Liver (tissue), 9 donors: ENCODE data around the gene METTL25. TPM values are rescaled to one million over a fixed set of nuclear protein-coding genes. Genes with fewer than 3 reads are reported as not detected.

Experiments used
- DNase-seq: peaks from one replicate; pipeline ENCODE4 v3.0.0-alpha.2; 2017; ENCODE audit warnings: low spot score
- H3K27ac ChIP-seq, 2 donors: one replicate each; pipeline ENCODE4 v1.7.0; 2013; ENCODE audit warnings: inconsistent platforms in 2 of 2, low read length in 2 of 2, control low read depth in 1 of 2, low read depth in 1 of 2, mild to moderate bottlenecking in 1 of 2
- H3K27me3 ChIP-seq, 4 donors: one replicate each; pipeline versions ENCODE4 v1.6.1 to v1.7.0; 2013; ENCODE audit warnings: low read length in 3 of 4, inconsistent platforms in 1 of 4, mild to moderate bottlenecking in 1 of 4, moderate library complexity in 1 of 4; ENCODE audit not compliant: control insufficient read depth in 4 of 4, insufficient read depth in 4 of 4
- H3K36me3 ChIP-seq, 4 donors: one replicate each; pipeline versions ENCODE4 v1.6.1 to v1.7.0; 2013; ENCODE audit warnings: low read length in 3 of 4, mild to moderate bottlenecking in 3 of 4, low read depth in 1 of 4, moderate library complexity in 1 of 4; ENCODE audit not compliant: control insufficient read depth in 4 of 4, insufficient read depth in 3 of 4
- H3K4me1 ChIP-seq, 4 donors: one replicate each; pipeline versions ENCODE4 v1.6.1 to v1.7.0; 2013; ENCODE audit warnings: low read length in 3 of 4, mild to moderate bottlenecking in 3 of 4, moderate library complexity in 1 of 4; ENCODE audit not compliant: control insufficient read depth in 4 of 4, insufficient read depth in 4 of 4
- H3K4me3 ChIP-seq, 3 donors: one replicate each; pipeline versions ENCODE4 v1.6.1 to v1.7.0; 2013; ENCODE audit warnings: low read length in 3 of 3, control low read depth in 1 of 3, low read depth in 1 of 3, mild to moderate bottlenecking in 1 of 3
- H3K9ac ChIP-seq, 2 donors: one replicate each; pipeline ENCODE4 v1.7.0; 2013; ENCODE audit warnings: low read length in 2 of 2, mild to moderate bottlenecking in 2 of 2, moderate library complexity in 2 of 2, control low read depth in 1 of 2, low read depth in 1 of 2
- H3K9me3 ChIP-seq, 4 donors: one replicate each; pipeline versions ENCODE4 v1.6.1 to v1.7.0; 2013; ENCODE audit warnings: low read length in 3 of 4; ENCODE audit not compliant: control insufficient read depth in 4 of 4
- EGR1 ChIP-seq, 2 donors: IDR thresholded peaks; 2 replicates each; pipeline ENCODE4 v1.6.1; 2016 to 2018; ENCODE audit warnings: antibody characterized with exemption in 2 of 2, low read depth in 2 of 2
- FOXA1 ChIP-seq: IDR thresholded peaks from 2 replicates; pipeline ENCODE4 v1.6.1; 2016; ENCODE audit warnings: antibody characterized with exemption
- FOXA2 ChIP-seq: IDR thresholded peaks from 2 replicates; pipeline ENCODE4 v1.6.1; 2016; ENCODE audit warnings: antibody characterized with exemption
- GABPA ChIP-seq, 2 donors: IDR thresholded peaks in 1 of 2; conservative IDR thresholded peaks in 1 of 2; 2 replicates each; pipeline ENCODE4 v1.6.1; 2016; ENCODE audit warnings: antibody characterized with exemption in 2 of 2, mild to moderate bottlenecking in 1 of 2, moderate library complexity in 1 of 2
- HNF4A ChIP-seq, 2 donors: conservative IDR thresholded peaks; 2 replicates each; pipeline ENCODE4 v1.6.1; 2016; ENCODE audit warnings: antibody characterized with exemption in 2 of 2, mild to moderate bottlenecking in 2 of 2
- HNF4G ChIP-seq: IDR thresholded peaks from 2 replicates; pipeline ENCODE4 v1.6.1; 2016; ENCODE audit warnings: antibody characterized with exemption
- JUND ChIP-seq, 2 donors: IDR thresholded peaks; 2 replicates each; pipeline ENCODE4 v1.6.1; 2016; ENCODE audit warnings: antibody characterized with exemption in 2 of 2
- NR2F2 ChIP-seq: IDR thresholded peaks from 2 replicates; pipeline ENCODE4 v1.6.1; 2016; ENCODE audit warnings: antibody characterized with exemption
- RAD21 ChIP-seq, 2 donors: IDR thresholded peaks; 2 replicates each; pipeline ENCODE4 v1.6.1; 2016; ENCODE audit warnings: antibody characterized with exemption in 2 of 2, mild to moderate bottlenecking in 2 of 2
- RXRA ChIP-seq, 2 donors: IDR thresholded peaks; 2 replicates each; pipeline ENCODE4 v1.6.1; 2017 to 2018; ENCODE audit warnings: antibody characterized with exemption in 2 of 2, mild to moderate bottlenecking in 1 of 2
- SP1 ChIP-seq: IDR thresholded peaks from 2 replicates; pipeline ENCODE4 v1.6.1; 2018; ENCODE audit warnings: antibody characterized with exemption, mild to moderate bottlenecking
- TAF1 ChIP-seq: conservative IDR thresholded peaks from 2 replicates; pipeline ENCODE4 v1.6.1; 2016; ENCODE audit warnings: antibody characterized with exemption, mild to moderate bottlenecking
- YY1 ChIP-seq: IDR thresholded peaks from 2 replicates; pipeline ENCODE4 v1.6.1; 2016; ENCODE audit warnings: antibody characterized with exemption, mild to moderate bottlenecking
- WGBS: extraction: QIAGEN DNeasy Blood & Tissue Kit; methylation state at CpG from one replicate; pipeline ENCODE4 v1.1.7; 2013; 5-methylcytosine and 5-hydroxymethylcytosine counted together
- polyA plus RNA-seq, 2 donors: library from polyadenylated mRNA; stranded (reverse) in 1 of 2; unstranded in 1 of 2; fragments of 200-250 nt in 1 of 2; fragments of >200 nt in 1 of 2; fragmentation: Nextera tagmentation in 1 of 2; extraction: Ambion mirVana in 1 of 2; gene quantifications; one replicate each; pipeline versions ENCODE4 v1.2.1 to v1.2.3, GENCODE V29; 2013 to 2015
- total RNA-seq, 2 donors: library from RNA; depleted of rRNA; stranded (reverse); fragments of >200 nt; gene quantifications; one replicate each; pipeline ENCODE4 v1.2.3, GENCODE V29; 2014
- TF ChIP-seq, protein P1 (sequence below): IDR thresholded peaks from 2 replicates; pipeline ENCODE4 v1.6.1; 2016; ENCODE audit warnings: antibody characterized with exemption
- TF ChIP-seq, protein P2 (sequence below): IDR thresholded peaks from 2 replicates; pipeline ENCODE4 v1.6.1; 2016; ENCODE audit warnings: antibody characterized with exemption, mild to moderate bottlenecking
- TF ChIP-seq, protein P3 (sequence below): fragments of 150-350 bp; IDR thresholded peaks from 2 replicates; pipeline ENCODE4 v1.5.1; 2017; ENCODE audit warnings: improper control_type of control experiment, low read depth, low read length; ENCODE audit not compliant: missing input control
- TF ChIP-seq, protein P4 (sequence below): IDR thresholded peaks from 2 replicates; pipeline ENCODE4 v1.6.1; 2016; ENCODE audit warnings: antibody characterized with exemption
- TF ChIP-seq, protein P5 (sequence below): IDR thresholded peaks from 2 replicates; pipeline ENCODE4 v1.6.1; 2016; ENCODE audit warnings: antibody characterized with exemption
- donor health status: healthy.
- donor health status: healthy.
- donor health status: healthy.
- donor health status: healthy.
- donor health status: healthy.

METTL25 gene
- total and polyA plus RNA-seq, 4 donors, result 1.5 to 13.4 (median 9.6) TPM

DNA sequence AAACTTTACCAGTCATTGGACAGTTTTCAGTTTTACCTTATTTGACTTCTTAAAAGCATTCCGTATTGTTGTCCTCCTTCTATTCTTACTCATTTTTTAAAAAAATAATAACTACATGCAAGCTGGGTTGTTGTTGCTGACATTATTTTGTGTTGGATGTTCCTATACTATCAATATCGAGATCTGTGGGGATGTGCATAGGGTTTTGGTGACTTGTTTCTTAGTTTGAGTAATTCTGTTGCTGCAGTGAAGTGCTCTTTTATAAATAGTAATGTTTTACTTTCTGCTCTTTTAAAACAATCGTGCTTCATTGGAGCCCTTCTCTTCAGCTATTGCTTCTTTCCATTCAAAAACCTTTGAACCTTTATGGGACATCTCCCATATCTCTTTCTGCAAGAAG lies 79.4 kb downstream of the METTL25 start:
- 92% methylated on average over 3 of the region's 3 CpGs for WGBS
- Histone ChIP-seq H3K9ac (no peak overlapping the region), H3K4me1 (no peaks in the 10 kb centered on the region), H3K4me3 (no peak overlapping the region), H3K27ac (no peak overlapping the region), H3K27me3 (no peaks in the 10 kb centered on the region), H3K9me3 (no peaks in the 10 kb centered on the region), H3K36me3 (peaks cover 0 to 6% (median 0%) of the 10 kb centered on the region in 4 donors)
- TF ChIP-seq, protein P1, sequence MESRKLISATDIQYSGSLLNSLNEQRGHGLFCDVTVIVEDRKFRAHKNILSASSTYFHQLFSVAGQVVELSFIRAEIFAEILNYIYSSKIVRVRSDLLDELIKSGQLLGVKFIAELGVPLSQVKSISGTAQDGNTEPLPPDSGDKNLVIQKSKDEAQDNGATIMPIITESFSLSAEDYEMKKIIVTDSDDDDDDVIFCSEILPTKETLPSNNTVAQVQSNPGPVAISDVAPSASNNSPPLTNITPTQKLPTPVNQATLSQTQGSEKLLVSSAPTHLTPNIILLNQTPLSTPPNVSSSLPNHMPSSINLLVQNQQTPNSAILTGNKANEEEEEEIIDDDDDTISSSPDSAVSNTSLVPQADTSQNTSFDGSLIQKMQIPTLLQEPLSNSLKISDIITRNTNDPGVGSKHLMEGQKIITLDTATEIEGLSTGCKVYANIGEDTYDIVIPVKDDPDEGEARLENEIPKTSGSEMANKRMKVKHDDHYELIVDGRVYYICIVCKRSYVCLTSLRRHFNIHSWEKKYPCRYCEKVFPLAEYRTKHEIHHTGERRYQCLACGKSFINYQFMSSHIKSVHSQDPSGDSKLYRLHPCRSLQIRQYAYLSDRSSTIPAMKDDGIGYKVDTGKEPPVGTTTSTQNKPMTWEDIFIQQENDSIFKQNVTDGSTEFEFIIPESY, result no peak
- TF ChIP-seq SP1 (no peak), JUND (IDR thresholded peaks at IDR 0.05) (no peak), HNF4G (no peak), FOXA1 (no peak), RXRA (IDR thresholded peaks at IDR 0.05) (no peak), YY1 (no peak), GABPA (IDR thresholded peaks at IDR 0.05 in 1 of 2, conservative IDR thresholded peaks at IDR 0.05 in 1 of 2) (no peak), FOXA2 (no peak), HNF4A (conservative IDR thresholded peaks at IDR 0.05) (no peak), EGR1 (IDR thresholded peaks at IDR 0.05; ENCODE audit: low read depth in 2 of 2) (no peak), TAF1 (no peak), NR2F2 (no peak), RAD21 (IDR thresholded peaks at IDR 0.05) (no peak)
- TF ChIP-seq, protein P2, sequence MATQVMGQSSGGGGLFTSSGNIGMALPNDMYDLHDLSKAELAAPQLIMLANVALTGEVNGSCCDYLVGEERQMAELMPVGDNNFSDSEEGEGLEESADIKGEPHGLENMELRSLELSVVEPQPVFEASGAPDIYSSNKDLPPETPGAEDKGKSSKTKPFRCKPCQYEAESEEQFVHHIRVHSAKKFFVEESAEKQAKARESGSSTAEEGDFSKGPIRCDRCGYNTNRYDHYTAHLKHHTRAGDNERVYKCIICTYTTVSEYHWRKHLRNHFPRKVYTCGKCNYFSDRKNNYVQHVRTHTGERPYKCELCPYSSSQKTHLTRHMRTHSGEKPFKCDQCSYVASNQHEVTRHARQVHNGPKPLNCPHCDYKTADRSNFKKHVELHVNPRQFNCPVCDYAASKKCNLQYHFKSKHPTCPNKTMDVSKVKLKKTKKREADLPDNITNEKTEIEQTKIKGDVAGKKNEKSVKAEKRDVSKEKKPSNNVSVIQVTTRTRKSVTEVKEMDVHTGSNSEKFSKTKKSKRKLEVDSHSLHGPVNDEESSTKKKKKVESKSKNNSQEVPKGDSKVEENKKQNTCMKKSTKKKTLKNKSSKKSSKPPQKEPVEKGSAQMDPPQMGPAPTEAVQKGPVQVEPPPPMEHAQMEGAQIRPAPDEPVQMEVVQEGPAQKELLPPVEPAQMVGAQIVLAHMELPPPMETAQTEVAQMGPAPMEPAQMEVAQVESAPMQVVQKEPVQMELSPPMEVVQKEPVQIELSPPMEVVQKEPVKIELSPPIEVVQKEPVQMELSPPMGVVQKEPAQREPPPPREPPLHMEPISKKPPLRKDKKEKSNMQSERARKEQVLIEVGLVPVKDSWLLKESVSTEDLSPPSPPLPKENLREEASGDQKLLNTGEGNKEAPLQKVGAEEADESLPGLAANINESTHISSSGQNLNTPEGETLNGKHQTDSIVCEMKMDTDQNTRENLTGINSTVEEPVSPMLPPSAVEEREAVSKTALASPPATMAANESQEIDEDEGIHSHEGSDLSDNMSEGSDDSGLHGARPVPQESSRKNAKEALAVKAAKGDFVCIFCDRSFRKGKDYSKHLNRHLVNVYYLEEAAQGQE, result no peak
- TF ChIP-seq, protein P3, sequence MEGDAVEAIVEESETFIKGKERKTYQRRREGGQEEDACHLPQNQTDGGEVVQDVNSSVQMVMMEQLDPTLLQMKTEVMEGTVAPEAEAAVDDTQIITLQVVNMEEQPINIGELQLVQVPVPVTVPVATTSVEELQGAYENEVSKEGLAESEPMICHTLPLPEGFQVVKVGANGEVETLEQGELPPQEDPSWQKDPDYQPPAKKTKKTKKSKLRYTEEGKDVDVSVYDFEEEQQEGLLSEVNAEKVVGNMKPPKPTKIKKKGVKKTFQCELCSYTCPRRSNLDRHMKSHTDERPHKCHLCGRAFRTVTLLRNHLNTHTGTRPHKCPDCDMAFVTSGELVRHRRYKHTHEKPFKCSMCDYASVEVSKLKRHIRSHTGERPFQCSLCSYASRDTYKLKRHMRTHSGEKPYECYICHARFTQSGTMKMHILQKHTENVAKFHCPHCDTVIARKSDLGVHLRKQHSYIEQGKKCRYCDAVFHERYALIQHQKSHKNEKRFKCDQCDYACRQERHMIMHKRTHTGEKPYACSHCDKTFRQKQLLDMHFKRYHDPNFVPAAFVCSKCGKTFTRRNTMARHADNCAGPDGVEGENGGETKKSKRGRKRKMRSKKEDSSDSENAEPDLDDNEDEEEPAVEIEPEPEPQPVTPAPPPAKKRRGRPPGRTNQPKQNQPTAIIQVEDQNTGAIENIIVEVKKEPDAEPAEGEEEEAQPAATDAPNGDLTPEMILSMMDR, result no peak
- TF ChIP-seq, protein P4, sequence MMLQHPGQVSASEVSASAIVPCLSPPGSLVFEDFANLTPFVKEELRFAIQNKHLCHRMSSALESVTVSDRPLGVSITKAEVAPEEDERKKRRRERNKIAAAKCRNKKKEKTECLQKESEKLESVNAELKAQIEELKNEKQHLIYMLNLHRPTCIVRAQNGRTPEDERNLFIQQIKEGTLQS, result no peak
- TF ChIP-seq, protein P5, sequence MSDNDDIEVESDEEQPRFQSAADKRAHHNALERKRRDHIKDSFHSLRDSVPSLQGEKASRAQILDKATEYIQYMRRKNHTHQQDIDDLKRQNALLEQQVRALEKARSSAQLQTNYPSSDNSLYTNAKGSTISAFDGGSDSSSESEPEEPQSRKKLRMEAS, result no peak
- no peak for DNase-seq
